Measurements from ENCODE around the gene SACS.

- no peak for TF ChIP-seq CTCF (IDR thresholded peaks at IDR 0.05)
- no peak for TF ChIP-seq POLR2A (IDR thresholded peaks at IDR 0.05)
Observed at GRCh38 chr13:23372264-23372906, 61.1 kb downstream of the SACS start.
